GM12874 (cell line): Measurements from ENCODE around the gene ANKK1.

Experiments
- CTCF ChIP-seq: IDR thresholded peaks from 2 replicates; pipeline ENCODE4 v1.5.1; 2011; ENCODE audit warnings: low read depth, mild to moderate bottlenecking, control low read depth, low read length, moderate library complexity; ENCODE audit not compliant: insufficient read depth

Gene ANKK1

DNA sequence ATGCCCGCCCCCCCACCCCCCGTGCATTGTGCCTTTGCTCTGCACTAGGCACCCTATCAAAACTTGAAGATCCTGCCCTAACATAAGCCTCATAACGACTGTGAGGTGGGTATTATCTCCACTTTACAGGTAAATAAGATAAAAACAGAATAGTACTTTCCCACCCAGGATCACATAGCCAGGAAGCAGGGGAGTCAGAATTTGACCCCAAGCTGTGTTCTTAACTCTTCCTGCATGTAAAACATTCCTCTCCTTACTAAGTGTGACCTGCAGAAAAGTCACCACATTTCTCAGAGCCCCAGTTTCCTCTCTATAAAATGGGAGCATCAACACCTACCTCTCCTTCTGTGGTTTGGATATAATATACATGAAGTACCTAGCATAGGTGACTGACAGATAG is 18.2 kb upstream of the ANKK1 start:
- TF ChIP-seq CTCF = no peak

GRCh38 chr11:113370634-113371033 is 16.9 kb upstream of the ANKK1 start:
- TF ChIP-seq CTCF = no peak

- TF ChIP-seq CTCF = no peak
These were observed 15.3 kb upstream of the ANKK1 start for GRCh38 chr11:113372309-113372708.

DNA sequence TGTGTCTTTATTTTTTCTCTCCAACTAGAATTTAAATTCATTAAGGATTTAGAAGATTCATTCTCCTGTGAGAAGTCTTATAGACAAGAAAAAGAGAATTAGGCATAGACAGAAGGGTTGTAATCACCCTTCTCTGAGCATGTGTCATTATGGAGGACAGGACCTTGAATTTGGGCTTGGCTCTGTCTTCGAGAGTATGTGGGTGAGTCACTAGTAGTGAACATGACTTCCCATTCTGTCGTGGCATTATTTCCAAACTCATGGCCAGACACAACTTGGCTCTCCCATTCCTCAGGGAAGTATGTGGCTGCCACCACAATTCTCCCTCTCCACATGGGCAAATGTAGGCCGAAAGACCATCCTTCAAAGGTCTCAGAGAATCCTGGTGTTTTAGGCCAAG is 14.3 kb upstream of the ANKK1 start:
- no peak for TF ChIP-seq CTCF

DNA sequence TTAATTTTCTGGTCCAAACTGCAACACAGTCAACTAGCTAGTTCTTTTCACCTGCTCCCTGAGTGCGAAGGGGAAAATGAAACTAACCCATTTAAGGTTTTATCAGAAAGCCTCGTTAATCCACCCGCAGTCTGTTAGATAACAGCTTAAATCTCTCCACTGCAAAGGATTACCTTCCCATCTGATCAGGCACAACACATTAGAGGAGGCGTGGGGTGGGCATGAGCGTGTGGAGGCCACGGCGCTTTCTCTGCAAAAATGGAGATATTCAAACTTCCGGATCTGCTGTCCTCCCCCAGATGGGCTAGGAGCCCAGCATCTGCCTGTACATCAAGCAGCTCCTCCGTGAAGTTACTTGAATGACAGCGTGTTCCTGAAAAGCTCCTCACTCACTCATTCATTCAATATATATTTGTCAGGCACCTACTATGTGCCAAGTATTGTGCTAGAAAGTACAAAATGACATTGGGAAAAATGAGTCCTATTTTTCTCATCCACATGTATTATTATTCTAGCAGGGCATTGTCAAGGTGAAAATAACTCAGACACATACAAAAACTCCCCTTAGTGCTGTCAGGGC is 13.5 kb upstream of the ANKK1 start:
- TF ChIP-seq CTCF = no peak

- TF ChIP-seq CTCF = no peak
These were observed 12.2 kb upstream of the ANKK1 start for GRCh38 chr11:113375402-113375801.

- TF ChIP-seq CTCF = no peak
These were observed 11.4 kb upstream of the ANKK1 start for GRCh38 chr11:113376156-113376555.
